ENCODE data around the gene SYVN1.

DNA sequence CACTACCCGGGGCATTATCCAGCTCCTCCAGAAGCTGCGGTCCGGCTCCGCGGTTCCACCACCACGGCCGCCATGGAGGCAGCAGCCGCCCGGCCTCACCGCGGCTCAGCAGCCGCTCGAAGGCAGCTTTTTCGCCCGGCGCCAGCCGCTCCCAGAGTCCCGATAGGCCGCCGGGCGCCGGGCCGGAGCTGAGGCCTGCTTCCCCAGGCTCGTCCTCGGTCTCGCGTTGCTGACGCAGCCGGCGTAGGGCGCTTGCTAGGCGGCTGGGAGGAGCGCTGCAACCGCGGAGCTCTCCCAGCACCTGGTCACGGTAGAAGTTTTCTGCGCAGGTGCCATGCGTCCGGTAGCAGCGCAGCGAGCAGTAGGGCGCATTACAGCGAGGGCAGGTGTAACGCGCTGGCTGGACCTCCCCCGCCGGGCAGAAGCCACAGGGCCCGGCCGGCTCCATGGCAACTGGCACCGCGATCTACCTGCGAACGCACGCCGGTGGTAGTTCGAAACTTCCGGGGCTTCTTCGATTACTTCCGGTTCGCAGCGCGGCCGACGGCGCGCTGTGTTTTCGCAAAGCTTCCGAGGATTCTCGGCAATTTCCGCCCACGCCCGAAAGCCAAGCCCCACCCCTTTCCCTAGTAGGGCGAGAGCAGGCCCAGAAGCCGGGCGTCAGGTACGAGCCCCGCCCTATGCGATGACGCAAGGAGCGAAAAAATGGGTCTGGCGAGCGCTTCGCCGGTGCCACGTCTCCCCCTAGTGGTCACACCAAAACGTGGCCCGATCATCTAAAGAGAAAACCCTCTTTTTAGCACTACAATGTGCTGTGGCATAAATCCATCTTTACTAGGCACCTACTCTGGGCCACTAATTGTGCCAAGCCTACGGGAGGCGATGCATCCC lies 16.9 kb downstream of the SYVN1 start, which contains the start of gene ZNHIT2:
- peak; percentile 96 for TF ChIP-seq CTCF (IDR thresholded peaks at IDR 0.05; ENCODE audit: low read depth, low read length, missing input control)
- TF ChIP-seq, protein P1, sequence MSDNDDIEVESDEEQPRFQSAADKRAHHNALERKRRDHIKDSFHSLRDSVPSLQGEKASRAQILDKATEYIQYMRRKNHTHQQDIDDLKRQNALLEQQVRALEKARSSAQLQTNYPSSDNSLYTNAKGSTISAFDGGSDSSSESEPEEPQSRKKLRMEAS (IDR thresholded peaks at IDR 0.05): peak; percentile 87
- peak; percentile 90 for TF ChIP-seq ZBTB33 (IDR thresholded peaks at IDR 0.05)
- peak; percentile 96 for TF ChIP-seq ATF3 (IDR thresholded peaks at IDR 0.05)
- peak; percentile 93 to 96 for TF ChIP-seq EGR1 (IDR thresholded peaks at IDR 0.05; ENCODE audit: low read depth in 2 of 2)
- peak; percentile 80 for TF ChIP-seq YY1 (IDR thresholded peaks at IDR 0.05)
- TF ChIP-seq, protein P2, sequence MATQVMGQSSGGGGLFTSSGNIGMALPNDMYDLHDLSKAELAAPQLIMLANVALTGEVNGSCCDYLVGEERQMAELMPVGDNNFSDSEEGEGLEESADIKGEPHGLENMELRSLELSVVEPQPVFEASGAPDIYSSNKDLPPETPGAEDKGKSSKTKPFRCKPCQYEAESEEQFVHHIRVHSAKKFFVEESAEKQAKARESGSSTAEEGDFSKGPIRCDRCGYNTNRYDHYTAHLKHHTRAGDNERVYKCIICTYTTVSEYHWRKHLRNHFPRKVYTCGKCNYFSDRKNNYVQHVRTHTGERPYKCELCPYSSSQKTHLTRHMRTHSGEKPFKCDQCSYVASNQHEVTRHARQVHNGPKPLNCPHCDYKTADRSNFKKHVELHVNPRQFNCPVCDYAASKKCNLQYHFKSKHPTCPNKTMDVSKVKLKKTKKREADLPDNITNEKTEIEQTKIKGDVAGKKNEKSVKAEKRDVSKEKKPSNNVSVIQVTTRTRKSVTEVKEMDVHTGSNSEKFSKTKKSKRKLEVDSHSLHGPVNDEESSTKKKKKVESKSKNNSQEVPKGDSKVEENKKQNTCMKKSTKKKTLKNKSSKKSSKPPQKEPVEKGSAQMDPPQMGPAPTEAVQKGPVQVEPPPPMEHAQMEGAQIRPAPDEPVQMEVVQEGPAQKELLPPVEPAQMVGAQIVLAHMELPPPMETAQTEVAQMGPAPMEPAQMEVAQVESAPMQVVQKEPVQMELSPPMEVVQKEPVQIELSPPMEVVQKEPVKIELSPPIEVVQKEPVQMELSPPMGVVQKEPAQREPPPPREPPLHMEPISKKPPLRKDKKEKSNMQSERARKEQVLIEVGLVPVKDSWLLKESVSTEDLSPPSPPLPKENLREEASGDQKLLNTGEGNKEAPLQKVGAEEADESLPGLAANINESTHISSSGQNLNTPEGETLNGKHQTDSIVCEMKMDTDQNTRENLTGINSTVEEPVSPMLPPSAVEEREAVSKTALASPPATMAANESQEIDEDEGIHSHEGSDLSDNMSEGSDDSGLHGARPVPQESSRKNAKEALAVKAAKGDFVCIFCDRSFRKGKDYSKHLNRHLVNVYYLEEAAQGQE (IDR thresholded peaks at IDR 0.05): peak; percentile 16
- no peak for TF ChIP-seq NR2F2 (IDR thresholded peaks at IDR 0.05)
- peak; percentile 95 to 98 for TF ChIP-seq RAD21 (IDR thresholded peaks at IDR 0.05)
- TF ChIP-seq SP1 (IDR thresholded peaks at IDR 0.05): peak; percentile 75
- TF ChIP-seq FOXA1 (IDR thresholded peaks at IDR 0.05): peak; percentile 16

Data from liver (tissue), 3 donors.